Glutamatergic neuron (in vitro differentiated cells): ENCODE results near the gene HNRNPL. TPM values are rescaled to one million over a fixed set of nuclear protein-coding genes. Genes with fewer than 3 reads are reported as not detected.
A peak's percentile ranks its signal among the peaks of the same experiment; 100 is the strongest.

Experiments used
- DNase-seq: peaks from one replicate; pipeline ENCODE4 v3.0.0; 2022
- H3K27ac Mint-ChIP-seq: one replicate; pipeline ENCODE4 v1.8.0; 2020; ENCODE audit warnings: mild to moderate bottlenecking, mixed read lengths, inconsistent platforms; ENCODE audit not compliant: unreplicated experiment
- H3K27me3 Mint-ChIP-seq: one replicate; pipeline ENCODE4 v1.8.0; 2020; ENCODE audit warnings: mild to moderate bottlenecking, moderate library complexity, mixed read lengths, inconsistent platforms; ENCODE audit not compliant: unreplicated experiment
- H3K36me3 Mint-ChIP-seq: one replicate; pipeline ENCODE4 v1.8.0; 2020; ENCODE audit warnings: mild to moderate bottlenecking, mixed read lengths, inconsistent platforms; ENCODE audit not compliant: unreplicated experiment
- H3K4me1 Mint-ChIP-seq: one replicate; pipeline ENCODE4 v1.8.0; 2020; ENCODE audit warnings: mild to moderate bottlenecking, low read depth, mixed read lengths, inconsistent platforms; ENCODE audit not compliant: unreplicated experiment
- H3K4me3 Mint-ChIP-seq: one replicate; pipeline ENCODE4 v1.8.0; 2020; ENCODE audit warnings: mild to moderate bottlenecking, mixed read lengths, inconsistent platforms; ENCODE audit not compliant: unreplicated experiment
- H3K9me3 Mint-ChIP-seq: one replicate; pipeline ENCODE4 v1.8.0; 2020; ENCODE audit warnings: mild to moderate bottlenecking, moderate library complexity, mixed read lengths, inconsistent platforms; ENCODE audit not compliant: unreplicated experiment
- CTCF ChIP-seq: fragments of 200-600 bp; sonication (generic); IDR thresholded peaks from one replicate; pipeline ENCODE4 v1.5.0; 2021; ENCODE audit not compliant: partially characterized antibody, unreplicated experiment
- total RNA-seq: library from RNA; stranded (reverse); fragmentation: NEBNext Ultra II Directional; extraction: Animal tissue kit (Norgen Biotek cat#: 25700); gene quantifications from one replicate; pipeline ENCODE4 v1.2.1, GENCODE V29; 2021; ENCODE audit not compliant: unreplicated experiment

The HNRNPL gene
- total RNA-seq, 1 donor from 2014 or later, result 371 TPM

- H3K36me3 Mint-ChIP-seq, result no peaks in the 10 kb centered on the region
These were observed 20.2 kb upstream of the HNRNPL start for GRCh38 chr19:38869836-38870607.

GRCh38 chr19:38869160-38869835 lies 19.5 kb upstream of the HNRNPL start:
- no peaks in the 10 kb centered on the region for H3K4me1 Mint-ChIP-seq
- no peak overlapping the region for H3K27ac Mint-ChIP-seq
- H3K9me3 Mint-ChIP-seq, result peaks cover 5% of the 10 kb centered on the region
- peak; percentile 40 for DNase-seq
- no peaks in the 10 kb centered on the region for H3K36me3 Mint-ChIP-seq
- H3K4me3 Mint-ChIP-seq, result peak overlapping the region; percentile 81
- no peak for TF ChIP-seq CTCF
- H3K27me3 Mint-ChIP-seq, result peaks cover 12% of the 10 kb centered on the region

More at GRCh38 chr19:38869836-38870607, 20.2 kb upstream of the HNRNPL start:
- no peak overlapping the region for H3K27ac Mint-ChIP-seq
- H3K4me3 Mint-ChIP-seq, result peak overlapping the region; percentile 81
- peak; percentile 66 for TF ChIP-seq CTCF
- DNase-seq, result peak; percentile 78
- H3K9me3 Mint-ChIP-seq, result peaks cover 4% of the 10 kb centered on the region
- no peaks in the 10 kb centered on the region for H3K4me1 Mint-ChIP-seq
- peaks cover 10% of the 10 kb centered on the region for H3K27me3 Mint-ChIP-seq

- H3K4me1 Mint-ChIP-seq, result no peaks in the 10 kb centered on the region
- no peak for TF ChIP-seq CTCF
These were observed 18.8 kb upstream of the HNRNPL start for GRCh38 chr19:38868551-38868950.

GRCh38 chr19:38867171-38867780 lies 17.5 kb upstream of the HNRNPL start:
- H3K4me3 Mint-ChIP-seq, result no peak overlapping the region
- no peaks in the 10 kb centered on the region for H3K4me1 Mint-ChIP-seq
- H3K27ac Mint-ChIP-seq, result no peak overlapping the region
- no peaks in the 10 kb centered on the region for H3K36me3 Mint-ChIP-seq
- H3K27me3 Mint-ChIP-seq, result peaks cover 12% of the 10 kb centered on the region
- H3K9me3 Mint-ChIP-seq, result peaks cover 6% of the 10 kb centered on the region
- no peak for TF ChIP-seq CTCF
- DNase-seq, result no peak

More at GRCh38 chr19:38868551-38868950, 18.8 kb upstream of the HNRNPL start:
- no peak for DNase-seq
- no peak overlapping the region for H3K27ac Mint-ChIP-seq
- H3K9me3 Mint-ChIP-seq, result peaks cover 6% of the 10 kb centered on the region
- H3K27me3 Mint-ChIP-seq, result peaks cover 12% of the 10 kb centered on the region
- H3K36me3 Mint-ChIP-seq, result no peaks in the 10 kb centered on the region
- no peak overlapping the region for H3K4me3 Mint-ChIP-seq
